Bronchial epithelial cell (primary cell): ENCODE results near the gene CACNA1D. TPM values are rescaled to one million over a fixed set of nuclear protein-coding genes. Genes with fewer than 3 reads are reported as not detected.

ENCODE experiments used
- DNase-seq: peaks from one replicate; pipeline ENCODE4 v3.0.0-alpha.2; 2010; ENCODE audit warnings: low read depth
- FAIRE-seq: peaks from 2 replicates; lab custom pipeline; 2011; peaks lifted over from hg19 to GRCh38; lab: Jason Lieb, UNC
- H3K27me3 ChIP-seq: 2 replicates; pipeline ENCODE4 v1.5.1; 2011; ENCODE audit warnings: low read length; ENCODE audit not compliant: control insufficient read depth, insufficient read depth
- H3K36me3 ChIP-seq: 2 replicates; pipeline ENCODE4 v1.5.1; 2011; ENCODE audit warnings: low read length; ENCODE audit not compliant: control insufficient read depth, insufficient read depth
- H3K4me3 ChIP-seq: 2 replicates; pipeline ENCODE4 v1.5.1; 2011; ENCODE audit warnings: mild to moderate bottlenecking, low read depth, low read length, control low read depth
- CTCF ChIP-seq: IDR thresholded peaks from 2 replicates; pipeline ENCODE4 v1.5.1; 2011; ENCODE audit warnings: mild to moderate bottlenecking, moderate library complexity, low read length, control low read depth, inconsistent platforms; ENCODE audit not compliant: insufficient read depth, severe bottlenecking
- total RNA-seq: library from RNA; depleted of rRNA; stranded (reverse); fragments of >200 nt; gene quantifications from 2 replicates; pipeline ENCODE4 v1.2.1, GENCODE V29; 2014

CACNA1D gene
- total RNA-seq, 1 donor from 2014 or later: 0.26 TPM

- TF ChIP-seq CTCF: peak; percentile 38
- FAIRE-seq: no peak
- H3K4me3 ChIP-seq: no peak overlapping the region
- no peak for DNase-seq
- H3K36me3 ChIP-seq: no peaks in the 10 kb centered on the region
- H3K27me3 ChIP-seq: peaks cover 7% of the 10 kb centered on the region
These were observed 174.5 kb downstream of the CACNA1D start for GRCh38 chr3:53668872-53669271.

- DNase-seq: no peak
- TF ChIP-seq CTCF: no peak
- no peaks in the 10 kb centered on the region for H3K36me3 ChIP-seq
- FAIRE-seq: no peak
- H3K27me3 ChIP-seq: peaks cover 7% of the 10 kb centered on the region
- no peak overlapping the region for H3K4me3 ChIP-seq
These were observed 176.3 kb downstream of the CACNA1D start for GRCh38 chr3:53670721-53671120.

- FAIRE-seq: no peak
- no peak for DNase-seq
- Histone ChIP-seq H3K36me3 (no peaks in the 10 kb centered on the region), H3K27me3 (peaks cover 7% of the 10 kb centered on the region), H3K4me3 (no peak overlapping the region)
- TF ChIP-seq CTCF: no peak
These were observed 177.0 kb downstream of the CACNA1D start for GRCh38 chr3:53671192-53671960.

- no peaks in the 10 kb centered on the region for H3K36me3 ChIP-seq
- peaks cover 7% of the 10 kb centered on the region for H3K27me3 ChIP-seq
- DNase-seq (no peak), FAIRE-seq (no peak)
- no peak for TF ChIP-seq CTCF
- no peak overlapping the region for H3K4me3 ChIP-seq
These were observed 177.5 kb downstream of the CACNA1D start for GRCh38 chr3:53671961-53672299.

- no peak for DNase-seq
- Histone ChIP-seq H3K27me3 (peaks cover 7% of the 10 kb centered on the region), H3K36me3 (no peaks in the 10 kb centered on the region)
These were observed 178.6 kb downstream of the CACNA1D start for GRCh38 chr3:53672981-53673380.

More at GRCh38 chr3:53672981-53673380, 178.6 kb downstream of the CACNA1D start:
- no peak for FAIRE-seq
- no peak overlapping the region for H3K4me3 ChIP-seq
- TF ChIP-seq CTCF: no peak
